ENCODE measurements around the gene DBNDD1. TPM values are rescaled to one million over a fixed set of nuclear protein-coding genes. Genes with fewer than 3 reads are reported as not detected.

DBNDD1 gene
- total RNA-seq, 4 donors from 2014 or later = 7.4 to 12.8 (median 10.3) TPM

- no peak overlapping the region for H3K4me3 ChIP-seq (replicated peaks in 1 of 3)
- no peaks in the 10 kb centered on the region for H3K27me3 ChIP-seq
- H3K4me1 ChIP-seq = peaks cover 10% of the 10 kb centered on the region in 2 donors
- H3K9me3 ChIP-seq = no peaks in the 10 kb centered on the region
- intact Hi-C loops (cut with DNase I) = no loop called here
- 60% methylated on average over 3 of the region's 9 CpGs; no CpG with 5 or more reads in 1 of the 2 donors for WGBS, 2 donors
- no peaks in the 10 kb centered on the region for H3K36me3 ChIP-seq
- no peak overlapping the region for H3K27ac ChIP-seq
- no peak for TF ChIP-seq POLR2A (IDR thresholded peaks at IDR 0.05)
- TF ChIP-seq CTCF (IDR thresholded peaks at IDR 0.05) = no peak
- no peak for DNase-seq
These were observed 52.5 kb downstream of the DBNDD1 start for GRCh38 chr16:89966756-89967155.

GRCh38 chr16:89965447-89966225 is 53.6 kb downstream of the DBNDD1 start:
- WGBS, 2 donors = 87 to 90% methylated on average over 9 to 25 of the region's 30 CpGs
- H3K9me3 ChIP-seq = no peaks in the 10 kb centered on the region
- no peak for DNase-seq
- intact Hi-C loops (cut with DNase I) = no loop called here
- H3K4me1 ChIP-seq = no peaks in the 10 kb centered on the region
- no peak for TF ChIP-seq CTCF (IDR thresholded peaks at IDR 0.05)
- no peak for TF ChIP-seq POLR2A (IDR thresholded peaks at IDR 0.05)
- H3K27ac ChIP-seq = no peak overlapping the region
- H3K27me3 ChIP-seq = no peaks in the 10 kb centered on the region
- no peaks in the 10 kb centered on the region for H3K36me3 ChIP-seq
- H3K4me3 ChIP-seq (replicated peaks in 1 of 3) = no peak overlapping the region

GRCh38 chr16:89964201-89964600 is 55.1 kb downstream of the DBNDD1 start:
- Histone ChIP-seq H3K4me1 (no peaks in the 10 kb centered on the region), H3K36me3 (no peaks in the 10 kb centered on the region), H3K4me3 (replicated peaks in 1 of 3) (no peak overlapping the region), H3K27me3 (no peaks in the 10 kb centered on the region), H3K27ac (no peak overlapping the region), H3K9me3 (no peaks in the 10 kb centered on the region)
- no peak for DNase-seq
- intact Hi-C loops (cut with DNase I) = no loop called here
- TF ChIP-seq POLR2A (IDR thresholded peaks at IDR 0.05) (no peak), CTCF (IDR thresholded peaks at IDR 0.05) (no peak)
- WGBS, 2 donors = 93% methylated on average over 19 to 22 of the region's 25 CpGs

GRCh38 chr16:89962754-89963498 is 56.3 kb downstream of the DBNDD1 start:
- Histone ChIP-seq H3K27ac (no peak overlapping the region), H3K36me3 (peaks cover 4 to 5% of the 10 kb centered on the region in 2 donors), H3K4me1 (no peaks in the 10 kb centered on the region), H3K27me3 (no peaks in the 10 kb centered on the region), H3K4me3 (replicated peaks in 1 of 3) (no peak overlapping the region), H3K9me3 (no peaks in the 10 kb centered on the region)
- DNase-seq = no peak
- no peak for TF ChIP-seq POLR2A (IDR thresholded peaks at IDR 0.05)
- TF ChIP-seq CTCF (IDR thresholded peaks at IDR 0.05) = no peak
- intact Hi-C loops (cut with DNase I) = no loop called here
- WGBS, 2 donors = 83 to 90% methylated on average over 10 to 18 of the region's 26 CpGs

GRCh38 chr16:89961920-89962319 is 57.3 kb downstream of the DBNDD1 start:
- intact Hi-C loops (cut with DNase I) = no loop called here
- Histone ChIP-seq H3K9me3 (no peaks in the 10 kb centered on the region), H3K36me3 (peaks cover 5 to 12% of the 10 kb centered on the region in 2 donors), H3K4me1 (no peaks in the 10 kb centered on the region), H3K27ac (no peak overlapping the region), H3K4me3 (replicated peaks in 1 of 3) (no peak overlapping the region), H3K27me3 (no peaks in the 10 kb centered on the region)
- 93 to 95% methylated on average over 17 to 18 of the region's 23 CpGs for WGBS, 2 donors
- TF ChIP-seq CTCF (IDR thresholded peaks at IDR 0.05) (no peak), POLR2A (IDR thresholded peaks at IDR 0.05) (no peak)
- no peak for DNase-seq

Data from thyroid gland (tissue), 4 donors.